Jurkat, Clone E6-1 (cell line): ENCODE data around the gene ZNF608.

Source experiments
- DNase-seq: peaks from one replicate; pipeline ENCODE4 v3.0.0-alpha.2; 2011; ENCODE audit warnings: low read depth, low spot score
- H3K4me3 ChIP-seq: 2 replicates; pipeline ENCODE4 v1.5.1; 2011; ENCODE audit warnings: mild to moderate bottlenecking, low read length, control low read depth, moderate library complexity

The ZNF608 gene

GRCh38 chr5:124724357-124725039 lies 21.9 kb downstream of the ZNF608 start:
- DNase-seq = no peak
- no peak overlapping the region for H3K4me3 ChIP-seq

GRCh38 chr5:124721229-124721735 lies 25.2 kb downstream of the ZNF608 start:
- H3K4me3 ChIP-seq = no peak overlapping the region
- DNase-seq = no peak

DNA sequence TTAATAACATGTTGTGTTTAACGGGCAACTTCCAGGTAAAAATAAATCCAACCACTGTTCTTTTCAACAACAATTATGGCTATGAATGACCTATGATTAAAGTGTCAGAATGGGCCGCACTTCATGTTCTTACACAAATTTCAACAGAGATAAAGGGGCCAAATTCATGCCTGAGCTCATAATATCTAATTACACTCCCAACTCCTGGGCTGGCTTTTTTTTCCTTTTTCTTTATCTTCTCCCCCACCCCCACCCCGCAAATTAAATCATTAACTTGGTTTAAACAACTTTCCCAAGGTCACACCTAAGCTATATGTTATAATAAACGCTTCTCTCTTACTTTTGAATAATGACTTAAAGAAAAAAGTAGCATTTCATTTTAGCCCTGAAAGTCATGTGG lies 25.8 kb downstream of the ZNF608 start:
- no peak overlapping the region for H3K4me3 ChIP-seq
- no peak for DNase-seq

- H3K4me3 ChIP-seq = no peak overlapping the region
- no peak for DNase-seq
Observed at GRCh38 chr5:124719113-124719967, 27.1 kb downstream of the ZNF608 start.

- H3K4me3 ChIP-seq = no peak overlapping the region
- no peak for DNase-seq
Observed at GRCh38 chr5:124718380-124718789, 28.1 kb downstream of the ZNF608 start.

- no peak overlapping the region for H3K4me3 ChIP-seq
- no peak for DNase-seq
Observed at GRCh38 chr5:124716169-124716568, 30.3 kb downstream of the ZNF608 start.

DNA sequence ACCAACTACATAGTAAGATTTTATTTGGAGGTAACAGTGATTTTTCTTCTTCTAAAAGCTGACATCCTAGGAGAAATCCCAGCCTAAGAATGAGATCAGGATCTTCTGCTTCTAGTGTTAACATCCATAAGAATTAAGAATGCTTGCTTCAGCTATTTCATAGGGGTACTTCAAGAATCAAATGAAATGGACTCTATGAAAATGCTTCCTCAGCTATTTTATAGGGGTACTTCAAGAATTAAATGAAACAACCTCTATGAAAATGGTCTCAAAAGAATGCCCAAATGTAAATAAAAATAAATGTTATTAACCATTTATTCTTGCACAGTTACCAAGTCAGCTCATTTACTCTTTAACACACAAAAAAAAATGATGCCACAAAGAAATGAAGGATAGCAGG lies 31.5 kb downstream of the ZNF608 start:
- DNase-seq = no peak
- no peak overlapping the region for H3K4me3 ChIP-seq

- DNase-seq = no peak
- no peak overlapping the region for H3K4me3 ChIP-seq
Observed at GRCh38 chr5:124713595-124713994, 32.8 kb downstream of the ZNF608 start.

GRCh38 chr5:124712731-124713305 lies 33.6 kb downstream of the ZNF608 start:
- H3K4me3 ChIP-seq = no peak overlapping the region

GRCh38 chr5:124708086-124708485 lies 38.4 kb downstream of the ZNF608 start:
- no peak for DNase-seq
- no peak overlapping the region for H3K4me3 ChIP-seq

More at GRCh38 chr5:124712731-124713305, 33.6 kb downstream of the ZNF608 start:
- no peak for DNase-seq

DNA sequence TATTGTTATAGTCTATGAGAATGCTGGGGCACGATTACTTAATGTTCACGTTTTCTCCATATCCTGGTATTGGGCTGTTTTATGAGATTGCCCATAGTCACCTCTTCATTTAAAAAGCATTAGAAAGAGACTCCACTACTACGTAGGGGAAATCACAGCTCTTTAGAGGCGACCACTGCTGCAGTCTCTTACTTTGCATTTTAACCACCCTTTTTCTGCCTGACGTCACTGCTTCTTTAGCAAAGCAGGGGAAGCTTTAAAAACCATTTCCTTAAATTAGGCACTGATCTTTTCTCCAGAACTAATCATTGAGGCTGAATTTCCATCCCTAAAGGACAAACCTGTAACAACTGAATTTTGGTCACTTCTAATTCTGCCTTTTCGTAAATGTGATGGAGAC lies 38.9 kb downstream of the ZNF608 start:
- no peak for DNase-seq
- H3K4me3 ChIP-seq = no peak overlapping the region

DNA sequence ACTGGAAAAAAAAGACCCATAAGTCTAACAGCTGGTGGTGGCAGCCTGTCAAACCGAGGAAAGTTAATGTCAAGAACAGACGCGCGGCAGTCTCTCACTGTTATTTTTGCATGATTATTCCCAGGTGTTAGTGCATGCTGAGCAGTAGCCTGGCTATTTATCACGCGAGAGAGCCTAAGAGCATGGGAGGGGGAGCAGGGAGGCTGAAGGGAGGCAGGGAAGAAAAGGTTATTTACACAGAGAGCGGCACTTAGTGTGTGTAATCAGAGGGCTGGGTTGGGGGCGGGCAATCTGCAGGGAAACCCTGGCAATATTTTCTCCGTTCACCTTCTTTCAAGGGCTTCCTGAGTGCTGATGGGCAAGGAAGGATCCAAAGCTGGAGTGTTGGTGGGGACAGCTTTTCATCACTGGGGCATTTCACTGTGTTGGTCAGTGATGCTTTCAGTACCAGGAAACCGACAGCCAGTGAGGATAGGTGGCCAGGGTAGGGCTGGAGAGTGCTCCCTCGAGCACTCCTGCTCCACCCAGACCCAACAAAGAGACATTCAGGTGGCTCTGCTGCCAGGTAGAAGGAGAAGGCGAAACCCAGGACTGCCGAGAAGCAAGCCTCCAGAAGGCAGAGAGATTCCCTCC lies 39.6 kb downstream of the ZNF608 start:
- no peak overlapping the region for H3K4me3 ChIP-seq
- no peak for DNase-seq

- H3K4me3 ChIP-seq = no peak overlapping the region
- no peak for DNase-seq
Observed at GRCh38 chr5:124706051-124706450, 40.4 kb downstream of the ZNF608 start.

GRCh38 chr5:124705577-124705976 lies 40.9 kb downstream of the ZNF608 start:
- no peak overlapping the region for H3K4me3 ChIP-seq

DNA sequence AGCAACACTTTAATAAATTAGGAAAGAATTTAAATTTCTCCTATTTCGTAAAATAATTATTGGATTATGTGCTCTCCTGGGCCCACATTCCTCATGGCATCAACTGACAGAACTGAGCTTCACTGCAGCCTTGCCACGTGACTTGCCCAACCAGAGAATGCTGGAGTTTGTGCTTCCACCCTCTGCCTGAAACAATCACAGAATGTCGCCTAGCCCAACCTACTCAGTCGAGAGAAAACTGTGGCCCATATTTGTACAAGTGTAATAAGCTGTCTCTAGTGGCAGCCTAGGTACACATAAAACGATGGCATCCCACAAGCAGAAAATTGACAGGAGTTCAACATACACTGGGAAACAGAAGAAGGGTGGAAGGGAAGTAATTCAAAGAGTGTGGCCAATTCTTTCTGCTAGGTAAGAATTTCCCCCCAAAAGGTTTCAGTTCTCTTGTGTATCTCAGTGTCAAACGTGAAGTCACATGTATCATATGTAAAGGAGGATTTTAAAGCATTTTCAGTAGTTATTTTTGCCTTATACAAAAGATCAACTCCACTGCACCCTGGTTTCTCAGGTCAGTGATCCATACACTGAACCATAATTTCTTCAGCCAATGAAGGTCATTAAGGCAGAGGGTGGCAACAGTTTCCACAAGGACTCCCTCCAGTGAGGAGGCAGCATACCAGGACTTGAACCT lies 41.7 kb downstream of the ZNF608 start:
- H3K4me3 ChIP-seq = no peak overlapping the region
- DNase-seq = no peak

More at GRCh38 chr5:124705577-124705976, 40.9 kb downstream of the ZNF608 start:
- no peak for DNase-seq

DNA sequence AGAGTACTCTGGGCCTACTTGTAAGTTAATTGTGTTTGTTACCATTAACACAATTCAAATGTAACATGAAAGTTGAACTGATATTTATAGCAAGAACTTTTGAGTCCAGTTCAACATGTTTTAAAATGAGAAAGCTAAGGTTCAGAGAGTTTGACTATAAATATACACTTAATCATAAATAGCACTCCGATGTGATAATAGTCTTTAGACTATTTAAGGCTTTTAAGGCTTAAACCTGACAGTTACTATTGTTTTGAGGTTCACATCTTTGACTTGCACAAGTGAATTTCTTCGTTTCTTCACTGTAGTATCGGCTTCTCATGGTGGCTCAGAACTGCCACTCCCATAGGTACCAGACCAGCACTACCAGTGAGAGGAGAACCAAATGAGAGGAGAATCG lies 42.4 kb downstream of the ZNF608 start:
- no peak overlapping the region for H3K4me3 ChIP-seq
- DNase-seq = no peak

GRCh38 chr5:124702525-124702924 lies 43.9 kb downstream of the ZNF608 start:
- H3K4me3 ChIP-seq = no peak overlapping the region
- DNase-seq = no peak

DNA sequence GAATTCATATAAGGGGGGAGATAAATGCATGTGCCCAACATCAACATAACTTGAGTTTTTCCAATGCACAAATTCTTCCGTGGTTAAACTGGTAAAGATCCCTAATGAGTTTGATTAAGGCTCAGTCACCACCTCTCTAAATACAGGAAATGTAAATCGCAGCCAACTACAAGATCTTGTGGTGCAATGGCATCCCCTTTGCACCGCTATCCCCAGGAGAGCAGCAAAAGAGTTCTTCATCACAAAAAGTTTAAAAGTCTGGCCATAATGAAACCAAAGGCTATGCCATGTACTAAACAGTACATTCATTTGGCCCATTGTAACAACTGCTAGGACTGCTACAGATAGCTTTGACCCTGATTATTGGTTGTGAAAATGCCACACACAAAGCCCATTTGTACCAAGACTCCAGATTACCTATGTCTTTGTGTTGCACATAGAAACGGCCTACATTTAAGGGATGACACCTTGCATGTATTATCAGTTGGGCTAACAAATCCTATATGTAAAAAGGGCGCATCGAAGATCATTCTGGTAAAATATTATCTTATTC lies 44.5 kb downstream of the ZNF608 start:
- H3K4me3 ChIP-seq = no peak overlapping the region
- no peak for DNase-seq

DNA sequence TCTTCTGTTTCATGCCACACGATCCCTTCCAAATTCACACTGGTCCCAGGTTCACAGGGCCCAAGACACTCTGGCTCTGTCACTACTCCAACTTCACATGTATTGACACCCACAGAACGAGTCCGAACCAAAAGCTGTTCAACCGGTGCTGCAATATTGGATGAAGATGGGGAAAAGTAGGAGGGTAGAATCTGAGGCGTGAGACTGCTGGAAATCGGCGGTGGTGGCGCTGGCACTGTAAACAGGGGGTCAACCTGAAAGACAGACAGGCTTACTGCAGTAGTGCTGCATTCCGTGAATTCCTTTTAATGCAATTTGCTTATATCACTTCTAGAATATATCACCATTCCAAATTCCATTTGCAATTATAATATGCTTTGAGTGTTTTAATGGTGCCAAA lies 45.4 kb downstream of the ZNF608 start:
- no peak for DNase-seq

More for the DNA sequence above, 45.4 kb downstream of the ZNF608 start:
- no peak overlapping the region for H3K4me3 ChIP-seq
